Activated CD4-positive, alpha-beta T cell treated with anti-CD3 and anti-CD28 coated beads, Interleukin-10, Interleukin-2, amounts not matched to agents 100 ng/mL and 50 ng/mL, durations not matched to agents 16 hours and 8 hours (primary cell): ENCODE results near the gene CALU.

Experiments
- DNase-seq: peaks from one replicate; pipeline ENCODE4 v3.0.0-alpha.2; 2020

Gene CALU

GRCh38 chr7:128814499-128814898 is 75.3 kb downstream of the CALU start:
- no peak for DNase-seq

- no peak for DNase-seq
Measured at GRCh38 chr7:128815289-128815942, 76.3 kb downstream of the CALU start.

GRCh38 chr7:128818694-128819093 is 79.5 kb downstream of the CALU start:
- DNase-seq, result no peak
